Trophoblast cell (in vitro differentiated cells and primary cell): ENCODE measurements around the gene SOX6.

Experiments
- DNase-seq, 2 donors: peaks; one replicate each; pipeline ENCODE4 v3.0.0-alpha.2; 2016
- H2AFZ ChIP-seq: 2 replicates; pipeline ENCODE4 v1.6.1; 2013; ENCODE audit warnings: low read length, moderate library complexity, mild to moderate bottlenecking; ENCODE audit not compliant: insufficient read depth, poor library complexity
- H2AK5ac ChIP-seq: 2 replicates; pipeline ENCODE4 v1.6.1; 2013; ENCODE audit warnings: mild to moderate bottlenecking, low read length
- H2BK120ac ChIP-seq: 2 replicates; pipeline ENCODE4 v1.6.1; 2013; ENCODE audit warnings: low read length, mild to moderate bottlenecking, moderate library complexity; ENCODE audit not compliant: insufficient read depth, poor library complexity
- H2BK12ac ChIP-seq: 2 replicates; pipeline ENCODE4 v1.6.1; 2013; ENCODE audit warnings: mild to moderate bottlenecking, low read length, moderate library complexity
- H2BK5ac ChIP-seq: 2 replicates; pipeline ENCODE4 v1.6.1; 2013; ENCODE audit warnings: low read length, low read depth, moderate library complexity, mild to moderate bottlenecking; ENCODE audit not compliant: poor library complexity
- H3K14ac ChIP-seq: 2 replicates; pipeline ENCODE4 v1.6.1; 2013; ENCODE audit warnings: mild to moderate bottlenecking, low read length
- H3K18ac ChIP-seq: 2 replicates; pipeline ENCODE4 v1.6.1; 2013; ENCODE audit warnings: mild to moderate bottlenecking, low read length
- H3K23ac ChIP-seq: 2 replicates; pipeline ENCODE4 v1.6.1; 2013; ENCODE audit warnings: low read length
- H3K27ac ChIP-seq: 2 replicates; pipeline ENCODE4 v1.5.1; 2013; ENCODE audit warnings: low read depth, mild to moderate bottlenecking, inconsistent platforms, low read length, moderate library complexity
- H3K27me3 ChIP-seq: 2 replicates; pipeline ENCODE4 v1.6.1; 2013; ENCODE audit warnings: inconsistent platforms, mild to moderate bottlenecking, low read length, moderate library complexity; ENCODE audit not compliant: insufficient read depth
- H3K36me3 ChIP-seq, 2 experiments: 1 replicate in 1 of 2; 2 replicates in 1 of 2; pipeline ENCODE4 v1.6.1; 2013; ENCODE audit warnings: low read length in 2 of 2, mild to moderate bottlenecking in 2 of 2, moderate library complexity in 1 of 2; ENCODE audit not compliant: insufficient read depth in 2 of 2, control insufficient read depth in 1 of 2
- H3K4ac ChIP-seq: 2 replicates; pipeline ENCODE4 v1.6.1; 2013; ENCODE audit warnings: low read depth, mild to moderate bottlenecking, low read length, moderate library complexity
- H3K4me1 ChIP-seq, 2 experiments: 1 replicate in 1 of 2; 2 replicates in 1 of 2; pipeline ENCODE4 v1.6.1; 2013; ENCODE audit warnings: low read length in 2 of 2, mild to moderate bottlenecking in 2 of 2, moderate library complexity in 1 of 2; ENCODE audit not compliant: insufficient read depth in 2 of 2, control insufficient read depth in 1 of 2
- H3K4me2 ChIP-seq: 2 replicates; pipeline ENCODE4 v1.6.1; 2013; ENCODE audit warnings: inconsistent platforms, mild to moderate bottlenecking, low read length, moderate library complexity
- H3K4me3 ChIP-seq: 2 replicates; pipeline ENCODE4 v1.5.1; 2013; ENCODE audit warnings: mild to moderate bottlenecking, low read depth, low read length, inconsistent platforms
- H3K79me1 ChIP-seq: one replicate; pipeline ENCODE4 v1.6.1; 2013; ENCODE audit warnings: low read length
- H3K79me2 ChIP-seq: 2 replicates; pipeline ENCODE4 v1.6.1; 2013; ENCODE audit warnings: low read length, mild to moderate bottlenecking; ENCODE audit not compliant: control insufficient read depth, insufficient read depth, poor library complexity
- H3K9ac ChIP-seq: 2 replicates; pipeline ENCODE4 v1.6.1; 2013; ENCODE audit warnings: mild to moderate bottlenecking, low read length
- H3K9me3 ChIP-seq: 2 replicates; pipeline ENCODE4 v1.6.1; 2013; ENCODE audit warnings: low read depth, mild to moderate bottlenecking, control low read depth, inconsistent platforms, low read length; ENCODE audit not compliant: insufficient read depth
- H4K12ac ChIP-seq: 2 replicates; pipeline ENCODE4 v1.6.1; 2013; ENCODE audit warnings: low read depth, mild to moderate bottlenecking, low read length, moderate library complexity
- H4K8ac ChIP-seq: 2 replicates; pipeline ENCODE4 v1.6.1; 2013; ENCODE audit warnings: low read depth, mild to moderate bottlenecking, low read length, moderate library complexity
- H4K91ac ChIP-seq: one replicate; pipeline ENCODE4 v1.6.1; 2013; ENCODE audit warnings: low read depth, mild to moderate bottlenecking, low read length, moderate library complexity
- WGBS: extraction: QIAGEN DNeasy Blood & Tissue Kit; methylation state at CpG from one replicate; pipeline ENCODE4 v1.1.7; 2013; ENCODE audit warnings: missing lambda C conversion rate; ENCODE audit not compliant: insufficient read length, insufficient coverage; ENCODE audit errors: extremely low coverage; 5-methylcytosine and 5-hydroxymethylcytosine counted together

The SOX6 gene

DNA sequence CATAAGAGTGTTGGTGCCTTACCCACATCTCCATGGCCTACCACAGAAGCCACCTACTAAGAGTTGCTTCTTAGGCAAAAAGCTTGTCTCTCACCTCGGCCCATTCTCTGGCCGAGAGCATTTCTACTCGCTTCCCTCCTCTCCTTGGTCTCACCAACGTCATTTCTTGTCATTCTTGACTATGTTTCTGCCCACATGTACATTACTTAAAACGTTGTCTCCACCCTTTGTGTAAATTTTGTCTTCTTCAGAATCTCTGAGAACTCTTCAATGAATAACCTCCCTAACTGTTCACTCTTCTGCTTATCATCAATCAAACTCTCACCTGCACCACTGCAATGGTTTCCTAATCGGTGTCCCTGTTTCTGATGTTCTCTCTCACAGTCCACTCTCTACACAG, 20.1 kb downstream of the SOX6 start:
- no peak for DNase-seq
- no peak overlapping the region for H4K12ac ChIP-seq
- H2BK120ac ChIP-seq: no peak overlapping the region
- no peak overlapping the region for H3K4me2 ChIP-seq
- no peak overlapping the region for H3K9ac ChIP-seq
- no peak overlapping the region for H3K27ac ChIP-seq
- H2BK5ac ChIP-seq: no peak overlapping the region
- no peak overlapping the region for H3K14ac ChIP-seq
- no CpG with 5 or more reads among the region's 6 CpGs for WGBS
- no peak overlapping the region for H2AFZ ChIP-seq
- no peak overlapping the region for H3K23ac ChIP-seq
- no peak overlapping the region for H2BK12ac ChIP-seq
- no peaks in the 10 kb centered on the region for H3K27me3 ChIP-seq
- H3K79me2 ChIP-seq: no peaks in the 10 kb centered on the region
- H3K4me1 ChIP-seq: no peaks in the 10 kb centered on the region
- no peaks in the 10 kb centered on the region for H3K36me3 ChIP-seq
- no peak overlapping the region for H3K4ac ChIP-seq
- H4K8ac ChIP-seq: no peak overlapping the region
- no peak overlapping the region for H3K4me3 ChIP-seq
- no peaks in the 10 kb centered on the region for H3K79me1 ChIP-seq
- H2AK5ac ChIP-seq: no peak overlapping the region
- H3K9me3 ChIP-seq: no peaks in the 10 kb centered on the region
- H3K18ac ChIP-seq: no peak overlapping the region
- no peak overlapping the region for H4K91ac ChIP-seq

DNA sequence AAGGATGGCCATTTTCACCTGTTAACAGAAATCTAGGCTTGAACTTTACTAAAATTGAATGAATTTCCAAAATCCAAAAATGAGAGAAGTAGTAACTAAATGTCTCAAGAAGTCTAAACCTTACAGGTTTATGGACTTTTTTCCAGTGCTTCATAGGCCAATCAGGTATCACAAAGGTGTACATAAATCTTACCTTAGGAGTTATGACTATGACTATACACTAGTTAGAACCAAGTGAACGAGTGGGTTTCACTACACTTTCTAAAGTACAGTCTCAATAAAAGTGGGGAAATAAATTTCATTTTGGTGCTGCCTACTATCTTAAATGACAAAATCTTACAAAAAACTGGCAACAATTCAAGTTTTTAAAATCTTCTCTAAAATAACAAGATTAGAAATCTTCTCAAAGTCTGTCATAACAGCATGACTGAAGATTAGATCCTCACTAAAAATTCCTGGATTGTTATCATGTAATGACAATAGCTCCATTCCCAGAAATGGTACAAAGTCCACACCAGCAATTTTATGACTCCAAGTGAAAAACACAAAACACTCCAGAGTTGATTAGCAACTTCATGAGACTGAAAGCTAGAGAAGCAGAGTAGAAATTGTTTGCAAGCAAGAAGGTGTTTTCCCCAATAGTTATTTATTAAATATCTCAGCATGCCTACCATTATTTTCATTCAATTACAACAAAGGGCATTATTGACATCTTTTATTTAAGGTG, 20.9 kb downstream of the SOX6 start:
- H3K4ac ChIP-seq: no peak overlapping the region
- H2BK12ac ChIP-seq: no peak overlapping the region
- no peak overlapping the region for H2AFZ ChIP-seq
- no peaks in the 10 kb centered on the region for H3K27me3 ChIP-seq
- WGBS: no CpG with 5 or more reads among the region's 1 CpG
- H4K91ac ChIP-seq: no peak overlapping the region
- H2BK5ac ChIP-seq: no peak overlapping the region
- H4K12ac ChIP-seq: no peak overlapping the region
- H4K8ac ChIP-seq: no peak overlapping the region
- H3K4me1 ChIP-seq: no peaks in the 10 kb centered on the region
- H3K23ac ChIP-seq: no peak overlapping the region
- no peaks in the 10 kb centered on the region for H3K9me3 ChIP-seq
- DNase-seq: peak; percentile 3 to 42
- no peak overlapping the region for H2AK5ac ChIP-seq
- no peak overlapping the region for H3K18ac ChIP-seq
- no peak overlapping the region for H3K4me2 ChIP-seq
- no peaks in the 10 kb centered on the region for H3K79me2 ChIP-seq
- H3K27ac ChIP-seq: no peak overlapping the region
- no peak overlapping the region for H3K9ac ChIP-seq
- H3K36me3 ChIP-seq: no peaks in the 10 kb centered on the region
- H3K14ac ChIP-seq: no peak overlapping the region
- no peak overlapping the region for H2BK120ac ChIP-seq
- no peaks in the 10 kb centered on the region for H3K79me1 ChIP-seq
- H3K4me3 ChIP-seq: no peak overlapping the region

DNA sequence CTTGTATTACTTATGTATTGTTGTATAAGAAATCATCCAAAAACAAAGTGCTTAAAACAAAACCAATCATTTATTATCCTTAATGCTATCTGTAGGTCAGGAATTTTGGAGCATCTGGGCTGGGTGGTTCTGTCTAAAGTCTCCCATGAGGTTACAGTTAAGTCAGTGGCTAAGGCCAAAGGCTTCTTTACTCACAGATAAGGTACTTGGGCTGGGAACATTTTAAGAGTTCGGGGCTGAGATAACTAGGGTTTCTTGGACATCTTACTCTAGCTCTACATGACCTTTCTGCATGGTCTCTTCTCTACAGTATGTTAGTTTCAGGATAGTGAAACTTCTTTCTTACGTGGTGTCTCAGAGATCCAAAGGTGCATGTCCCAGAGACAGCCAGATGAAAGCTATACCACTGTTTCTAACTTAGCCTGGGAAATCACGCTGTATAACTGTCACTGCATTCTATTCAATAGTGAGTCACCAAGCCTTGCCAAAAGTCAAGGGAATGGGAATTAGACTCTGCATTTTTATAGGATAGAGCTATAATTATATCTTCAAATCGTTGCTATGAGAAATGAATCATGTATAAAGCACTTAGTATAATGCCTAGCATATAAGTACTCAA, 29.6 kb downstream of the SOX6 start:
- Histone ChIP-seq H3K4me3 (no peak overlapping the region), H3K23ac (no peak overlapping the region), H3K27ac (no peak overlapping the region), H3K18ac (no peak overlapping the region), H3K4me1 (no peaks in the 10 kb centered on the region), H2BK12ac (no peak overlapping the region), H3K4me2 (no peak overlapping the region), H4K91ac (no peak overlapping the region), H2BK120ac (no peak overlapping the region), H3K9me3 (no peaks in the 10 kb centered on the region), H2AFZ (no peak overlapping the region), H3K36me3 (no peaks in the 10 kb centered on the region), H3K79me2 (no peaks in the 10 kb centered on the region), H3K27me3 (no peaks in the 10 kb centered on the region), H4K8ac (no peak overlapping the region), H3K4ac (no peak overlapping the region), H4K12ac (no peak overlapping the region), H3K9ac (no peak overlapping the region), H2BK5ac (no peak overlapping the region), H2AK5ac (no peak overlapping the region), H3K14ac (no peak overlapping the region), H3K79me1 (no peaks in the 10 kb centered on the region)
- no CpG with 5 or more reads among the region's 4 CpGs for WGBS
- no peak for DNase-seq

DNA sequence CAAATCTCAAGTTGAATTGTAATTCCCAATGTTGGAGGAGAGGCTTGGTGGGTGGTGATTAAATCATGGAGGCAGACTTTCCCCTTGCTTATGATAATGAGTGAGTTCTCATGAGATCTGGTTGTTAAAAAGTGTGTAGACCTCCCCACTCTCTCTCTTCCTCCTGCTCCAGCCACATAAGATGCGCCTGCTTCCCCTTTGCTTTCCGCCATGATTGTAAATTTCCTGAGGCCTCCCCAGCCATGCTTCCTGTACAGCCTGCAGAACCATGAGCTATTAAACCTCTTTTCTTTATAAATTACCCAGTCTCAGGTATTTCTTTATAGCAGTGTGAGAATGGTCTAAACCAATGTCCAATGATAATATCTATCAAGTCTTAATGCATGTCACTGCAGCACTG, 34.2 kb downstream of the SOX6 start:
- H3K4me2 ChIP-seq: no peak overlapping the region
- no CpG with 5 or more reads among the region's 2 CpGs for WGBS

More for the DNA sequence above, 34.2 kb downstream of the SOX6 start:
- Histone ChIP-seq H3K79me1 (no peaks in the 10 kb centered on the region), H4K12ac (no peak overlapping the region), H4K91ac (no peak overlapping the region), H3K4me3 (no peak overlapping the region), H3K14ac (no peak overlapping the region), H3K27ac (no peak overlapping the region), H3K9ac (no peak overlapping the region), H3K79me2 (no peaks in the 10 kb centered on the region), H3K4ac (no peak overlapping the region), H3K18ac (no peak overlapping the region), H2BK12ac (no peak overlapping the region), H3K36me3 (no peaks in the 10 kb centered on the region), H2BK120ac (no peak overlapping the region), H3K23ac (no peak overlapping the region), H2AK5ac (no peak overlapping the region), H3K27me3 (no peaks in the 10 kb centered on the region), H4K8ac (no peak overlapping the region), H3K4me1 (no peaks in the 10 kb centered on the region), H3K9me3 (no peaks in the 10 kb centered on the region), H2AFZ (no peak overlapping the region), H2BK5ac (no peak overlapping the region)
- no peak for DNase-seq
